Measurements from ENCODE around the gene GGT5.
"Not testable (repeated sequence)": the region's sequence is repeated elsewhere in the genome, so short reads cannot be mapped to it uniquely, and the experiment has no call there.

Gene GGT5

DNA sequence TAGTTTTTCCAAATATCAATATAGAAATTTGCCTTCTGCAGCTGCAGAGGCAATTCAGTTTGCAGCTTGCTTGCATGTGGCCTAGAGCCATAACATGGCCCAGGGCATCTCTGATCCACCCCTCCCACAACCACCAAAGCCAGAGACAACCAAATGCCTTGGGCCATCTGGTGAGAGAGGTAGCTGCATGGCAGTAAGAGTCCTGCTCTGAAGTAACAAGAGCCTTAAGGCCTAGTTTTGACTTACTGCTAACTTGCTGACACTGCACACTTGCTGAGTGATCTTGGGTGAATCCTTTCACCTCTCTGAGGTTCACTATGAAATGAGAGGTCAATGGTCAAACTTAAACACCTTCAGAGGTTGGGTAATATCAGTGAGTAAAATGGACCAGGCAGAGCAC lies 20.9 kb upstream of the GGT5 start:
- no peak overlapping the region for H3K27ac ChIP-seq

DNA sequence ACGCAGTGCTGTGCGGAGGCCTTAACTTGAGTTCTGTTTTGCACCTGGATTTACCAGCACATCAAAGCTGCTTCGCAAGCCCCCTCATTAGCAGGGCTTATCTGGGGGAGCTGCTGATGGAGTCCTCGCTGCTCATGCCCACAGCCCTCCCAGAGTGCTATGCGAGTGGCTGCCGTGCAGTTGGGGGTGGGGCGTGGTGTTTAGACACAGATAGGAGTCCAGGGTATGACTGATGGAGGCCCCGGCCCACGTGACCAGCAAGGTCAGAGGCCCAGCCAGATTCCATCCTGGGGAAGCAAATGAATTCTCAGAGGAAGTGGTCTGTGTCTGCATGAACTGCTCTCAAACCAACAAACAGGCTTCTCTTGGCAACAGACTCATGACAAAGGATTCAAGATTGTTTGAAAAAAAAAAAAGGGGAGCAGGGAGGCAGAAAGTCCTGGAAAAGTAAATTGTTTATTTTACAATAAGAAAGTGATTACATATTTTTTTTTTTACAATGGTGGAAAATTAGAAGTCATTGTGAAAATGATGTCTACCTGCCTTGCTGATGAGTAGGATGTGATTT lies 19.5 kb upstream of the GGT5 start:
- H3K27ac ChIP-seq = not testable (repeated sequence)

More for the DNA sequence above, 20.9 kb upstream of the GGT5 start:
- TF ChIP-seq, protein P1, sequence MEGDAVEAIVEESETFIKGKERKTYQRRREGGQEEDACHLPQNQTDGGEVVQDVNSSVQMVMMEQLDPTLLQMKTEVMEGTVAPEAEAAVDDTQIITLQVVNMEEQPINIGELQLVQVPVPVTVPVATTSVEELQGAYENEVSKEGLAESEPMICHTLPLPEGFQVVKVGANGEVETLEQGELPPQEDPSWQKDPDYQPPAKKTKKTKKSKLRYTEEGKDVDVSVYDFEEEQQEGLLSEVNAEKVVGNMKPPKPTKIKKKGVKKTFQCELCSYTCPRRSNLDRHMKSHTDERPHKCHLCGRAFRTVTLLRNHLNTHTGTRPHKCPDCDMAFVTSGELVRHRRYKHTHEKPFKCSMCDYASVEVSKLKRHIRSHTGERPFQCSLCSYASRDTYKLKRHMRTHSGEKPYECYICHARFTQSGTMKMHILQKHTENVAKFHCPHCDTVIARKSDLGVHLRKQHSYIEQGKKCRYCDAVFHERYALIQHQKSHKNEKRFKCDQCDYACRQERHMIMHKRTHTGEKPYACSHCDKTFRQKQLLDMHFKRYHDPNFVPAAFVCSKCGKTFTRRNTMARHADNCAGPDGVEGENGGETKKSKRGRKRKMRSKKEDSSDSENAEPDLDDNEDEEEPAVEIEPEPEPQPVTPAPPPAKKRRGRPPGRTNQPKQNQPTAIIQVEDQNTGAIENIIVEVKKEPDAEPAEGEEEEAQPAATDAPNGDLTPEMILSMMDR (conservative IDR thresholded peaks at IDR 0.05) = no peak

DNA sequence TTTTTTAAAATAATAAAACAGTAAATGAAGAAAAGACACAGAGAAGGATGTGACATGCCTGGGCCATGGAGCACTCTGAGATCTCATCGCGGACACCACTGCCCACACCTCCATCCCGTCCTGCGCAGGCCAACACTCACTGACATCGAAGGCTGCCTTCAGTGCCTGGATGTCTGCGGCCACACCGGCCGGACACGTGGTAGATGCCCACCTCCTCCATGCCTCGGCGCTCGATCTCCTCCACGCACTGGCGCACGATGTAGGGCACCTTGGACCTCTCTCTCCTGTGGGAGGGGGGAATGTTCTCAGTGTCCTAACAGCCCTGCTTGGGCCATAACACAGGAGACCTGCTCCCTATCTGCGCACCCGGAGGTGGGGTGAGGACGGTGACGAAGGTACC lies 18.6 kb upstream of the GGT5 start:
- H3K27ac ChIP-seq = not testable (repeated sequence)

DNA sequence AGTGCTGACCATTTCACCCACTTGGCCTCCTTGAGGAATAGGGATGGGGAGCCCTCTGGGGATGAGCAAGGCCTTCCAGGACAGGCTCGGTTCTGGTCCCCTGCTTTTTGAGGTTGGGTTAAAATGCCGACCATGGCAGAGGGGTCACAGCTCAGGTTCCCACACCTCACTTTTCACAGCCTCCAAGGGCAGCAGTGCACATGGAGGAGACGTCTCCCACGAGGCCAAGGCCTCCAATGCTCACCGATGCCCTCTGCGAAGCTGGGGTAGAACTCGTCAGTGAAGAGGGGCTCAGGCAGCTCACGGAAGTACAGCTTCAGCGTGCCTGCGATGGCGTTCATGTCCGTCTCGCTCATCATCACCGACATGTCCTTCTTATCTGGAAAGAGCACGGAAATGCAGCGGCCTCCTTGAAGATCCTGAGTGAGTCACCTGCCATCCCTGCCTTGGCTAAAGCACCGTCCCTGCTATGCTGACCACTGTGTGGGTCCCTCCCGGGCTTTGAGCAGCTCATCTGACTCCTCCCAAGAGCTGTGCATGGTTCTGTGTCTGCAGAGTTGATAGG lies 17.4 kb upstream of the GGT5 start:
- not testable (repeated sequence) for H3K27ac ChIP-seq

DNA sequence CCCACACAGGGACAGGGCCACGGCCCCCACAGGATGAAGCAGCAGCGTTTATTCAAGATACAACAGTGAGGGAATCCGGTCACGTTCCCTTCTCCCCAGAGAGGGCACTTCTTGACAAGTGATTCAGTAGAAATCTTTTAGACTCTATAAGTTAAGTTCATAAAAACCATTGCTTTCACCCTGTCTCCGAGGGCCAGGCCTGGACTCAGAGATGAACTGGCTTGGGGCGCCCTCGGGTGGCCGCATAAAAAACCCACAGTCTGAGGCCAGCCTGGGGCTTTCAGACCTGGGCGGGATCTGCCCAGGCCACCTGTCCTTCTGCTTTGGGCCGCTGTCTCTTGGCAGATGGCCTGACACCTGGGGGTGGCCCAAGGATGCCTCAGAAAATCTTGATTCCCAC lies 14.6 kb upstream of the GGT5 start:
- TF ChIP-seq, protein P1 (conservative IDR thresholded peaks at IDR 0.05) = peak; percentile 70
- H3K27ac ChIP-seq = not testable (repeated sequence)

DNA sequence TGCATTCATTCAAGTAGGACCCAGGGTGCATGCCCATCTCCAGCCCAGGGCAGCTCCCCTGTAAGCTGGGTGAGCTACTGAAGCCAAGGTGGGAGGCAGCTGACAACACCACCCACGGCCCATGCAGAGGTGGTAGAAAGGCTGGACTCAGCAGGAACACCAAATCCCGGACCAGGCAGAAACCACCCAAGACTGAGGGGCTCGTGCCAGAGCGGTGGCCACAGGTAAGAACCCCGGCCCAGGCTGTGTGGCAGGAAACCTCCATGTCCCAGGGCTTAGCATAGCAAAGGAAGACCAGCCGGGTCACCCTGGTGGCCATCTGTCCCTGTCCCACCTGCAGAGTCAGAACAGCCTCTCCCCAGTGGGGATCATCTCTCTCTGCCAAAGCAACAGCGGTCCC lies 11.9 kb upstream of the GGT5 start:
- not testable (repeated sequence) for H3K27ac ChIP-seq

DNA sequence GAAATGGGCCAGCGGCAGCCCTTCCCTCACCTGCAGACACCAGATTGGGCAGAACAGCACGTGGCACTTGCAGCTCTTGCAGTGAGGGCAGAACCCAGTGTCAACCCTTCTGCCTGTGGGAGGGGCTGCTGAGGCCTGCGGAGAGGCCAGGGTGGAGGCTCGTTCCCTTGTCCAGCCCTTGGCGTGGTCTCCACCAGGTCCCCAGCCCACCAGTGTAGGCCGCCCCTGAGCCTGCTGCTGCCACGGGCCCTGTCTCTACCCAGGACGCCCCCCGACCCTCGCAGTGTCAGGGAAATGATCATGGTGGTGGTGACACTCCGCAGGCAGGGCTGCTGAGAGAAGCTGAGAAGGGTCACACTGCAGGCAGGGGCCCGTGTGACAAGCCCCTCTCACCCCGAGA lies 11.3 kb upstream of the GGT5 start:
- not testable (repeated sequence) for H3K27ac ChIP-seq

DNA sequence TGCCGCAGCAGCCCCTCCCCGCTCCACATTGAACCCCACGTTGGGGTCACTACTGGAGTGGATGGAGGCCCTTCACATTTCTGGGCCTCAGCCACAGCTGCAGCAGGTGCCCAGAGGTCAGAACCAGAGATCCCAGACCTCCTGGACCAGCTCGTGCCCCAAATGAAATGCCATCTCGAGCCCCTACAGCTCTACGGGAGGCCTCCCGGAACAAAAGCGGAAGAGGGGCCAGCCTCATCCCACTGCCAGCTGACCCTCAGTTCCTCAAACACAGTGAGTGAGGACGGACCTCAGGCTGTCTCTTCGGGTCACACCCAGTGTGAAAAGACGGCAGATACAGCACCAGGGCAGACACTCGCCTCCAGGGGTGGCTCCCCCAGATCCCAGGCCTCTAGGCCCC lies 8.2 kb upstream of the GGT5 start:
- not testable (repeated sequence) for H3K27ac ChIP-seq

DNA sequence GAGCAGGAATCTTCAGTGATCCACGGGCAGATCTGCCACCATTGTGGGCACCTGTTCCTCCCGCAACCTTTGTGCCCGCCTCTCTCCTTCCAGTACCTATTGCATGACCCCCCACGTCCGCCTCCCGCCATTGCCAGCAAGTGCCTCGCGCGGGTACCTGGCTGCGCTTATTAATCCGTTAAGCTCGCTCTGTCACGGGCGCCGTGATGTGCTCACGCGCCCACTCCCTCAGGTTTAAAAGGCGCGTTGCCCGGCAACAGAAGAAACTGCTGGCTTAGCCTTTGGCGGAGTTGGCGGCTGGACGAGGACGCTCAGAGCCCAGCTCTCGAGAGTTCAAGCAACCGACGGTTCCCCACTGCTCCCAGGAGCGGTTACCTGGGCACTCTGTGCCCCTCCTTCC lies 6.4 kb upstream of the GGT5 start:
- H3K27ac ChIP-seq = not testable (repeated sequence)

DNA sequence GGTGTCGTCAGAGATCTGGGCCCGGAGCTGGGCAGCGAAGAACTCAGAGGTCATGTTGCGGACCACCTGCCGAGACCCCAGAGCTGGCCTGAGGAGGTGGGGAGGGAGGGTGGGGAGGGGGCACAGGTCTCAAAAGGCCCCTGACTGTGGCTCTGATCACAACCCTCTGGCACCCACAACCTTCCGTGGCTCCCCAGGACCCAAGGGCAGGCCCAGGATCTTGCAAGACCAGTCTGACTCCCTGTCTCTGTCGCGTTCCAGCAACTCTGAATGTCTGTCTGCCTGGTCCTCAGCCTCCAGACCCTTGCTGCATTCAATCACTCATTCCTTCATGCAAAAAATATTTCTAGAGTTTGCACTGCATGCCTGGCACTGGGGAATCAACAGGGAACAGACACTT lies 4.5 kb upstream of the GGT5 start:
- not testable (repeated sequence) for H3K27ac ChIP-seq

DNA sequence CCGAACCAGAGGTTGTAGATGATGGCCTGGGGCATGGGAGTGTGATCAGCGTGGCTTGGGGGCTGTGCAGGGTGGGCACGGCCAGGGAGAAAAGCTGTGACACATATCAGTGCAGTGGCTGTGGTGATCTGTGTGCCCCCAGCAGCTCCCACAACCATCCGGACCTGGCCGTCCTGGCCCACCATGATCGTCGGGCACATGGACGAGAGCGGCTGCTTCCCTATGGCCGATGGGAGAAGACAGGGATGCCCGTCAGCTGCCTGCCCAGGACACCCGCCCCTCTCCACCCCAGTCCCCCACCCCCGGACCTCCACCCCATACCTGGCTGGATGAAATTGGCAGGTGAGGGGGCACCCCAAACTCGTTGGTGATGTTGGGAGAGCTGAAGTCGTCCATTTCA lies 3.7 kb upstream of the GGT5 start:
- not testable (repeated sequence) for H3K27ac ChIP-seq

DNA sequence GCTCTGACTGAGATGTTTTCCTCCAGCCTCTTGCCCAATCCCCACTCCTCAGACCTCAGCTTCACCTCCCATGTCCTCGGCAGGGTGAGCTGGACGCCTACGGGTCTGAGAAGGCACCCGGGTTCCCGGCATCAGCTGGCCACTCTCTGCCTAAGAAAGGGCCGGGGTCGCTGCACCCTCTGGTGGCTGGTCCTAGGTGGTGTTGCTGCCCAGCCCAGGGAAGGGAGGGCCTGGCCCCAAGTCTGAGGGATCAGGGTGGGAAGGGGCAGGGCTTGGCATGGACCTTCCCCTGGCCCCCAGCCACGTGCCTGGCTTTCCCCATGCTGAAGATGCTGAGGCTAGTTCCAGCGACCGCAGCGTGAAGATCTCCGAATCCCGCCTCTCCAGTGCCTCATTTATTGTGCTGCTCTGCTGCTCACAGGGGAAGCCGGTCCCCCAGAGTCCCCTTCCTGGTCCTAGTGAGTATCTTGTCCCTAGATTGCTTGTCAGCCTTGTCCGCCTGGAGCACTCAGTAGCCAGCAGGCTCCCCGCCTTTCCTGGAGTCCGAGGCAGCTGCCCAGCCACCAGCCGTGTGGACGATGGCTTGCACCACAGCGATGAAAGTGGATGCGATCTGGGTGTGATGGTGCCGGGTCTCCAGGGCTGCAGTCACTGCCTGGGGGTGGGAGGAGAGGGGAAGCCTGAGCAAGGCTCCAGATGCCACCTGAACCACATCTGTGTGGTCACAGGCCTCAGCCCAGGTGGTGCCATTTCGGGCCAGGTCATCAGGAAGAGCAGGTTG lies 2.9 kb upstream of the GGT5 start:
- TF ChIP-seq, protein P1 (conservative IDR thresholded peaks at IDR 0.05) = peak; percentile 87
- H3K27ac ChIP-seq = peak overlapping the region; percentile 46; the same call in 1 of the 2 replicates

DNA sequence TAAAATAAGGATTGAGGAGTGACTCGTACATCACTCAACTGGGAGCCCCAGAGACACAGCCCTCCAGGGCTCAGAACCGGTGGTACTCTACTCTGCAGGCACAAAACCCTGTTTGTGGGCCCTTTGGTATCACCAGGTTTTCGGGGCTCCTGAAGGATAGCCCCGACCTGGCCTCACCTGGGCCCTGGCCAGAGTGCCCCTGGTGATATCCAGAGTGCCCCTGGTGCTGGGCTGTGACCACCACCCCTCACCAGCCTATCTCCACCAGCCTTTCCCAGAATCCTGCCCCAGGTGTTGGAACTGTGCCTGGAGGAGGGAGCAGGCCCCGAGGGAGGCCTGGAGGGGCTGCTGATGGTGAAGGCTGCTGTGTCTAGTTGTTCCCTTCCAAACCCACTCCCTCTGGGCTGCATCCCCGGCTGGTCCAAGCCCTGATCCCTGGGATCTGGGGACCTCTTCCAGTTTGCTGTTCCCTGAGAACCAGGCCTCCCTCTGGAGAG lies 2.2 kb upstream of the GGT5 start:
- peak overlapping the region; percentile 46; the same call in 1 of the 2 replicates for H3K27ac ChIP-seq
- TF ChIP-seq, protein P1 (conservative IDR thresholded peaks at IDR 0.05) = no peak

DNA sequence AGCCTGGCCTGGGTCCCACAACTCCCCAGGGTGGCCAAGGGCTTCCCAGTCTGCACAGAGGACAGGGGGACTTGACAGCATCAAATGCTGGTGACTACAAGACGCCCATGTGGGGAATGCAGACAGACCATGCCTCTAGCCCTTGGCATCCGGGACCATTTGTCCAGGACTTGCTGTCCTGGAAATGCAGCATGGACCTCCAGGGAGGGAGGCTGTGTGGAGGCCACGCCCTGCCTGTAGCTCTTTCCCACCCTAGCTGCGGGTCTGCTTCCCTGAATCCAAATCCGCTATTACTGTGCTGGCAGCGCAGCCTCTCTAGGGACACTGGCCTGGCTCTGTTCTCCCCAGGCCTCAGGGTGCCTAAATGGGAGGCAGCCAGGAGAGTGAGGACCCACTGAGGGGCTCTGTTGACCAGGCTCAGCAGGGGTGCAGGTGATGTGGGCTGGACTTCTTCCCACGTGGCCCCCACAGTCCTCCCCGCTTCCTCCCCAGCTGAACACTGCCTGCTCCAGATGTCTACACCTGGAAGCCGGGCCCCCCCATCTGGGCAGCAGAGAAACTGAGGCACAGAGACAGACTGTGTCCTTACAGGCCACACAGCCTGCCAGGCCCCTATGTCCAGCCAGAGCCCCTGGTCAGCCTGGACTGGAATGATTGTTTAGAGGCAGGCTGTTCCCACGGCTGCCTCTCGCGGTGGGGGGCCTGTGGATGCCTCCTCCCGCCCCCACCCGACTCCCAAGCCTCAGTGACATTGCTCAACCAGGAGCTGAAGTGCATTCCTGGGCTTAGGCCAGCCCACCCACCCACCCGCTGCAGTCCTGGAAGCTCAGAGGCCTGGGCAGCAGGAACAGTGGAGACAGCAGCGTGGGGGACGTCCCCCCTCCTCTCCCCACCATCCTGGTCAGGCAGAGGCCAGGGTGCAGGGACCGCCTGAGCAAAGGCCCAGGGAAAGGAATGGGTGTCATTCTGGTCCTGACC lies 991 bp upstream of the GGT5 start:
- not testable (repeated sequence) for H3K27ac ChIP-seq
